ENCODE measurements around the gene ZNF268.
"Not testable (repeated sequence)": the region's sequence is repeated elsewhere in the genome, so short reads cannot be mapped to it uniquely, and the experiment has no call there.

Gene ZNF268

GRCh38 chr12:133227281-133227852 is 46.1 kb downstream of the ZNF268 start:
- no peak for DNase-seq

GRCh38 chr12:133231001-133231400 is 49.7 kb downstream of the ZNF268 start:
- DNase-seq, result no peak

- DNase-seq, result no peak
Observed at GRCh38 chr12:133233006-133233405, 51.7 kb downstream of the ZNF268 start.

GRCh38 chr12:133233993-133234564 is 52.8 kb downstream of the ZNF268 start:
- DNase-seq, result no peak

- no peak for DNase-seq
Observed at GRCh38 chr12:133234971-133235370, 53.7 kb downstream of the ZNF268 start.

- DNase-seq, result no peak
Observed at GRCh38 chr12:133235401-133236112, 54.3 kb downstream of the ZNF268 start, which contains the start of gene ANHX. Gene ANHX, minus strand, starts transcription at chr12:133235877. Its CDS starts 1,521 bp downstream, at chr12:133234356.

GRCh38 chr12:133236144-133236543 is 54.8 kb downstream of the ZNF268 start:
- no peak for DNase-seq

GRCh38 chr12:133236556-133236955 is 55.3 kb downstream of the ZNF268 start:
- DNase-seq, result no peak

GRCh38 chr12:133251732-133252131 is 70.4 kb downstream of the ZNF268 start:
- DNase-seq, result no peak

GRCh38 chr12:133255833-133256232 is 74.5 kb downstream of the ZNF268 start:
- DNase-seq, result not testable (repeated sequence)

GRCh38 chr12:133256321-133256720 is 75.0 kb downstream of the ZNF268 start:
- DNase-seq, result no peak

GRCh38 chr12:133264173-133264572 is 82.9 kb downstream of the ZNF268 start:
- no peak for DNase-seq

Data from fibroblast of skin of abdomen (primary cell).